Fibroblast of villous mesenchyme (primary cell): Measurements from ENCODE around the gene DPPA2. TPM values are rescaled to one million over a fixed set of nuclear protein-coding genes. Genes with fewer than 3 reads are reported as not detected.

Experiments used
- DNase-seq: peaks from one replicate; pipeline ENCODE4 v3.0.0-alpha.2; 2010; ENCODE audit warnings: low read depth
- H3K4me3 ChIP-seq: 2 replicates; pipeline ENCODE4 v1.5.1; 2011; ENCODE audit warnings: low read depth, mild to moderate bottlenecking, low read length
- CTCF ChIP-seq: IDR thresholded peaks from 2 replicates; pipeline ENCODE4 v1.5.1; 2012; ENCODE audit warnings: low read depth, mild to moderate bottlenecking, low read length; ENCODE audit not compliant: insufficient read depth
- total RNA-seq: library from RNA; depleted of rRNA; stranded (reverse); fragments of >200 nt; gene quantifications from 2 replicates; pipeline ENCODE4 v1.2.3, GENCODE V29; 2012

DPPA2 gene
- total RNA-seq, 1 donor, result not detected

- peak; percentile 4 for DNase-seq
- TF ChIP-seq CTCF, result no peak
- H3K4me3 ChIP-seq, result no peak overlapping the region
These were observed 36.7 kb upstream of the DPPA2 start for GRCh38 chr3:109353057-109353456.

GRCh38 chr3:109351231-109351630 is 34.9 kb upstream of the DPPA2 start:
- no peak for DNase-seq
- no peak for TF ChIP-seq CTCF
- H3K4me3 ChIP-seq, result no peak overlapping the region

- DNase-seq, result no peak
- TF ChIP-seq CTCF, result no peak
- H3K4me3 ChIP-seq, result no peak overlapping the region
These were observed 30.5 kb upstream of the DPPA2 start for GRCh38 chr3:109346770-109347295.

GRCh38 chr3:109346099-109346498 is 29.8 kb upstream of the DPPA2 start:
- TF ChIP-seq CTCF, result no peak
- no peak overlapping the region for H3K4me3 ChIP-seq
- DNase-seq, result no peak

GRCh38 chr3:109339714-109340648 is 23.7 kb upstream of the DPPA2 start:
- TF ChIP-seq CTCF, result no peak
- no peak for DNase-seq
- no peak overlapping the region for H3K4me3 ChIP-seq

- no peak for DNase-seq
- H3K4me3 ChIP-seq, result no peak overlapping the region
- no peak for TF ChIP-seq CTCF
These were observed 22.9 kb upstream of the DPPA2 start for GRCh38 chr3:109339197-109339596.
